ENCODE measurements around the gene BMP7. TPM values are rescaled to one million over a fixed set of nuclear protein-coding genes. Genes with fewer than 3 reads are reported as not detected.
A peak's percentile ranks its signal among the peaks of the same experiment; 100 is the strongest.

BMP7 gene
- total and polyA plus RNA-seq, 9 of the 15 experiments (the other 6 are each of a cell fraction or from before 2014, with no cell fraction given), result 0.18 TPM; not detected in 8

DNA sequence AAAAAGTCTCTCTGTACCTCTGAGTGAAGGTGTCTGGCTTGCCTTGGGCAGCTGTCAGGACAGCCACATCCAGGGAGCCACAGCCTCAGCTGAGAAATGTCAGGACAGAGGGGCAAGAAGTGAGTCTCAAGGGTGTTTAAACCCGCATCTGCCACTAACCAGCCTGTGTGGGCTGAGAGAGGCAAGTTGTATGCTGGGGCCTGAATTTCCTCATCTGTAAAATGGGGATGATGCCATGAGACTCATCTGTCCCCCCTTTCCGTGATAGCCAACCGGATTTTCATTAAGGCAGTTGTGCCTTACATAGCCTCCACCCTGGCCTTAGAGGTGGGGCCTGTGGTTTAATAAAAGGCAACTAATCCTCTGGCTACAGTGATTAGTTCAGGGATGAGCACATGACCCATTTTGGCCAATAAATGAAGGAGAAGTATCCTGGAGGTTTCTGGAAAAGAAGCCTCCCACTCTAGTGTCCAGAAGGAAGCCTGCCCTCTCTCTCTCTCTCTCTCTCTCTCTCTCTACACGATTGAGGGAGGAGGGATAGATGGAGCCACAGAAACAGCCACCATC lies 79.3 kb downstream of the BMP7 start:
- intact Hi-C loops (cut with micrococcal nuclease), result no loop called here
- no peaks in the 10 kb centered on the region for H3K79me2 ChIP-seq (ENCODE audit: control insufficient read depth, insufficient read depth, low read length)
- TF ChIP-seq, protein P1, sequence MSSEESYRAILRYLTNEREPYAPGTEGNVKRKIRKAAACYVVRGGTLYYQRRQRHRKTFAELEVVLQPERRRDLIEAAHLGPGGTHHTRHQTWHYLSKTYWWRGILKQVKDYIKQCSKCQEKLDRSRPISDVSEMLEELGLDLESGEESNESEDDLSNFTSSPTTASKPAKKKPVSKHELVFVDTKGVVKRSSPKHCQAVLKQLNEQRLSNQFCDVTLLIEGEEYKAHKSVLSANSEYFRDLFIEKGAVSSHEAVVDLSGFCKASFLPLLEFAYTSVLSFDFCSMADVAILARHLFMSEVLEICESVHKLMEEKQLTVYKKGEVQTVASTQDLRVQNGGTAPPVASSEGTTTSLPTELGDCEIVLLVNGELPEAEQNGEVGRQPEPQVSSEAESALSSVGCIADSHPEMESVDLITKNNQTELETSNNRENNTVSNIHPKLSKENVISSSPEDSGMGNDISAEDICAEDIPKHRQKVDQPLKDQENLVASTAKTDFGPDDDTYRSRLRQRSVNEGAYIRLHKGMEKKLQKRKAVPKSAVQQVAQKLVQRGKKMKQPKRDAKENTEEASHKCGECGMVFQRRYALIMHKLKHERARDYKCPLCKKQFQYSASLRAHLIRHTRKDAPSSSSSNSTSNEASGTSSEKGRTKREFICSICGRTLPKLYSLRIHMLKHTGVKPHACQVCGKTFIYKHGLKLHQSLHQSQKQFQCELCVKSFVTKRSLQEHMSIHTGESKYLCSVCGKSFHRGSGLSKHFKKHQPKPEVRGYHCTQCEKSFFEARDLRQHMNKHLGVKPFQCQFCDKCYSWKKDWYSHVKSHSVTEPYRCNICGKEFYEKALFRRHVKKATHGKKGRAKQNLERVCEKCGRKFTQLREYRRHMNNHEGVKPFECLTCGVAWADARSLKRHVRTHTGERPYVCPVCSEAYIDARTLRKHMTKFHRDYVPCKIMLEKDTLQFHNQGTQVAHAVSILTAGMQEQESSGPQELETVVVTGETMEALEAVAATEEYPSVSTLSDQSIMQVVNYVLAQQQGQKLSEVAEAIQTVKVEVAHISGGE (CRISPR knock-in tag; IDR thresholded peaks at IDR 0.05), result peak in 1 of 3 experiments; percentile 91; a peak in 2 of 6 replicates
- TF ChIP-seq, protein P2, sequence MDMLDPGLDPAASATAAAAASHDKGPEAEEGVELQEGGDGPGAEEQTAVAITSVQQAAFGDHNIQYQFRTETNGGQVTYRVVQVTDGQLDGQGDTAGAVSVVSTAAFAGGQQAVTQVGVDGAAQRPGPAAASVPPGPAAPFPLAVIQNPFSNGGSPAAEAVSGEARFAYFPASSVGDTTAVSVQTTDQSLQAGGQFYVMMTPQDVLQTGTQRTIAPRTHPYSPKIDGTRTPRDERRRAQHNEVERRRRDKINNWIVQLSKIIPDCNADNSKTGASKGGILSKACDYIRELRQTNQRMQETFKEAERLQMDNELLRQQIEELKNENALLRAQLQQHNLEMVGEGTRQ (CRISPR knock-in tag; IDR thresholded peaks at IDR 0.05), result peak; percentile 39; the same call in 1 of the 2 replicates
- TF ChIP-seq KHSRP (IDR thresholded peaks at IDR 0.05) (no peak), PCBP2 (IDR thresholded peaks at IDR 0.05; ENCODE audit: low read depth, low read length, poor library complexity, severe bottlenecking) (no peak), KDM1A (IDR thresholded peaks at IDR 0.05) (no peak), MAFK (IDR thresholded peaks at IDR 0.05; ENCODE audit: low read length) (no peak), ZNF431 (CRISPR knock-in tag; IDR thresholded peaks at IDR 0.05) (no peak), U2AF1 (optimal IDR thresholded peaks at IDR 0.05; ENCODE audit: low read depth, low read length) (no peak)

More for the DNA sequence above, 79.3 kb downstream of the BMP7 start:
- ATAC-seq (no peak), FAIRE-seq (no peak), DNase-seq (ENCODE audit: extremely low read depth in 1 of 4, low spot score in 3 of 4) (no peak)
- Histone ChIP-seq H3K9me3 (replicated peaks; ENCODE audit: control insufficient read depth, insufficient read depth, low read depth, low read length) (no peaks in the 10 kb centered on the region), H3K36me3 (ENCODE audit: control insufficient read depth, insufficient read depth, low read length) (no peaks in the 10 kb centered on the region), H3K4me3 (no peak overlapping the region), H3K9me1 (ENCODE audit: control insufficient read depth, insufficient read depth, low read length) (peaks cover 2% of the 10 kb centered on the region), H3K9ac (ENCODE audit: insufficient read depth in 1 of 2, low read depth in 2 of 2, low read length in 2 of 2) (no peak overlapping the region), H3K27ac (ENCODE audit: extremely low read depth, low read depth, low read length) (no peak overlapping the region), H3K27me3 (ENCODE audit: control insufficient read depth in 2 of 2, insufficient read depth in 2 of 2, low read length in 2 of 2) (peaks cover 22 to 61% of the 10 kb centered on the region in 2 experiments), H3K4me1 (replicated peaks in 1 of 2; ENCODE audit: control insufficient read depth in 2 of 2, insufficient read depth in 2 of 2, low read length in 2 of 2) (no peaks in the 10 kb centered on the region), H2AFZ (ENCODE audit: low read depth, low read length) (no peak overlapping the region), H3K4me2 (ENCODE audit: insufficient read depth, low read length) (no peak overlapping the region), H4K20me1 (replicated peaks; ENCODE audit: control insufficient read depth, insufficient read depth, low read length) (peaks cover 7% of the 10 kb centered on the region; the same call in 1 of the 2 replicates)
- POLR2A ChIA-PET, result no interaction called here
- CTCF ChIA-PET (ENCODE audit: low intra/inter-chr PET ratio), result no interaction called here
- 0% methylated on average over 3 of the region's 4 CpGs for WGBS (ENCODE audit: insufficient coverage, low coverage, missing lambda C conversion rate)
- in situ Hi-C loops (cut with MboI), result no loop called here
- no TSS peak for BruUV-seq (replicated peaks)

Measured in K562 (cell line).